ENCODE measurements around the gene IFIT1. TPM values are rescaled to one million over a fixed set of nuclear protein-coding genes. Genes with fewer than 3 reads are reported as not detected.

IFIT1 gene
- polyA plus RNA-seq, 1 donor: 7.9 TPM

DNA sequence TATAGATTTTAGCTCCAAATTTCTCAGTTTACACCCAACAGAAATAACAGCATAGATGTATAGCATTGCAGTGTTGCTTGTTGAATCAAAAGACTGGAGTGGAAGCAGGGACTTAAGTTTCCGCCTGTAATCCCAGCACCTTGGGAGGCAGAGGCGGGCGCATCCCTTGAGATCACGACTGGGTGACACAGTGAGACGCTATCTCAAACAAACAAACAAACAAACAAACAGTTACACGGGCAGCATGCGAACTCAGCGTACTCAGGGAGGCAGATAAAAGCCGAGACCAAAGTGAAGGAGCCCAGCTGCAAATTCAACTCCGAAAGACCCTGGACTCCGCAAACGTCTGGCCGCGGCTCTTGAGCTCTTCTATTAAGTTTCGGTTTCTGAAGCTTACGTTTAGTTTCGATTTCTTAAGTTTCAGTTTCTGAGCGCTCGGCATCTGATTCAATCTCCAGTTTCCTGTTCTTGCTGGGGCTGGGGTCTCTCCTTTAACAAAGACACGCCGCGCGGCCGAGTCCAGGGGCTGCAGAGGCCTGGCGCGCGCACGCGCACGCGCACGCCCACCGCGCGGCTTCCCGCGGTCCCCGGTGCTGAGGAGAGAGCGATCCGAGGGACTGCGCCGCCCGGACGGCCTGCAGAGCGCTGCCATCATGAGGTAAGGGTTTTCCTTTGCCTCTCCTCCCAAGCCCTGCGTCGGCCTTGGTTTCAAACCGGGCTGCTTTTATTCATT is 21.9 kb downstream of the IFIT1 start, which contains the start of gene IFIT5:
Gene IFIT5 (plus strand): TSS at position 423 of the 733 bp plus-strand sequence. CDS start 231 bp downstream, at position 654.
- Histone ChIP-seq H3K4me1 (ENCODE audit: control insufficient read depth, insufficient read depth, low read length) (peaks cover 10% of the 10 kb centered on the region), H3K36me3 (ENCODE audit: control insufficient read depth, insufficient read depth, low read length) (peaks cover 13% of the 10 kb centered on the region), H3K27ac (ENCODE audit: low read length) (peak within 1 kb of the TSS; percentile 98), H3K4me3 (ENCODE audit: low read length) (peak within 1 kb of the TSS; percentile 80), H3K9me3 (ENCODE audit: control insufficient read depth, low read depth, low read length) (peaks cover 4% of the 10 kb centered on the region), H3K27me3 (ENCODE audit: control insufficient read depth, insufficient read depth, low read length) (no peaks in the 10 kb centered on the region)
- 10% methylated on average over 2 of the region's 48 CpGs for WGBS (ENCODE audit: insufficient coverage, low lambda C conversion rate)
- DNase-seq: peak; percentile 70 to 94

DNA sequence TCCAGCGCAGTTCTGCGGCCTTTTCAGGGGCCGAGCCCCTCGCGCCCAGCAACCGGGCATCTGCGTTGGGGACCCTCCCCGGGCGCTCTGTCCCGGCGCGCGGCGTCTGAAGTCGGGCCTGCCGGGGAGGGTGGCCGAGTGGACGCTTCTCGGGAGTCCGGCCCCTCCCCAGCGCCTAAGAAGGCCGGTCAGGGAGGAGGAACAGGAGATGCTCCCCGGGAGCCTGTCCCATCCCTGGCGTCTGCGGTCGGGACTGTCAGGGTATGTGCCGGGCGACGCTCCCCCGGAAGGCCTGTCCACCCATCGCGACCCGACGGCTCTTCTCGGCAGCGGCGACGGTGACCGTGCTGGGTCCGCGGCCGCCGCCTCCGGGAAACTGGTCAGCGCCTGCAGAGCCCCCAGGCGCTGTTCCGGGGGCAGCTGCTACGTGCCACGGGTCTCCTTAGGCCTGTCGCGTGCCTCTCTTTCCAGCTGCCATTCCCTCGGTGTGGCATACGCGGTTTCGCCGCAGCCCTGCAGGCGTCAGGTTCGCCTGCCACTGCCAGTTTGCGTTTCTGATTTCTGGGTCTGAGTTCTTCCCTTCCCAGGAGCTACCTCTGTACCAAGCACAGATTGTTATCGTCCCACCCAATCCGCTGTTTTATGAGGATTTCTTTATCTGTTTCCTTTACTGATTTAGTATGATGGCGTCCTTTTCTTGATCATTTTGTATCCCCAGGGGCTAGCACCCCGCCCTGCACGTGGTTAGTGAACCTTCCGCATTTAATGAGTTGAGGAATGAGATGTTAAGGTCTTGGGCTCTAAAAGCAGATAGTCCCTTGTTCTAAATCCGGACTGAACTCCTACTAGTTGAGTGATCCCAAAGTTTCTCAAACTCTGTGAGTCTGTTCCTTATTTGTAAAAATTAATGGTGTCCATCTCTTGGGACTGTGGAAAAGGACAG is 22.7 kb downstream of the IFIT1 start:
- peaks cover 10% of the 10 kb centered on the region for H3K4me1 ChIP-seq (ENCODE audit: control insufficient read depth, insufficient read depth, low read length)
- H3K9me3 ChIP-seq (ENCODE audit: control insufficient read depth, low read depth, low read length): peaks cover 4% of the 10 kb centered on the region
- DNase-seq: peak; percentile 27 to 84
- no peaks in the 10 kb centered on the region for H3K27me3 ChIP-seq (ENCODE audit: control insufficient read depth, insufficient read depth, low read length)
- H3K36me3 ChIP-seq (ENCODE audit: control insufficient read depth, insufficient read depth, low read length): peaks cover 13% of the 10 kb centered on the region
- peak overlapping the region; percentile 80 for H3K4me3 ChIP-seq (ENCODE audit: low read length)
- H3K27ac ChIP-seq (ENCODE audit: low read length): peak overlapping the region; percentile 98
- no CpG with 5 or more reads among the region's 66 CpGs for WGBS (ENCODE audit: insufficient coverage, low lambda C conversion rate)

DNA sequence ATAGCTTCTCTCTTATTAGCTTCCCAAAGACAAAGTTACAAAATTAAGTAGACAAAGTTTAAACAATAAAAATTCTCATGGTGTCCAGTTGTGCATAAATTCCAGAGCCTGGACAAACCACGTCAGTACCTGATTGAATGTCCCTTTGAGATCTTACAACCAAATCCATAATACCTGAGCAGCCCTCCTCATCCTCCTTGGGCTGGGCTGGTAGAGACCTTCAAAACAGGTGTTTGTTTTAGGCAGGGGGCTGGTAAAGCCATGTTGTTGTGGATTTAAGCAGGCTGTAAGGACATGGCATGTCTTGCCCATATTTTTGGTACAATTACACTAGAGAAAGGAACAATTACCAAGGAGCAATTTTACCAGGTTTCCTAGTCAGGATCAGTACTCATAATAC is 24.0 kb downstream of the IFIT1 start:
- Histone ChIP-seq H3K9me3 (ENCODE audit: control insufficient read depth, low read depth, low read length) (peaks cover 4% of the 10 kb centered on the region), H3K4me3 (ENCODE audit: low read length) (no peak overlapping the region), H3K27ac (ENCODE audit: low read length) (no peak overlapping the region), H3K36me3 (ENCODE audit: control insufficient read depth, insufficient read depth, low read length) (peaks cover 23% of the 10 kb centered on the region), H3K27me3 (ENCODE audit: control insufficient read depth, insufficient read depth, low read length) (no peaks in the 10 kb centered on the region), H3K4me1 (ENCODE audit: control insufficient read depth, insufficient read depth, low read length) (peaks cover 10% of the 10 kb centered on the region)
- WGBS (ENCODE audit: insufficient coverage, low lambda C conversion rate): no CpG with 5 or more reads among the region's 1 CpG
- no peak for DNase-seq

DNA sequence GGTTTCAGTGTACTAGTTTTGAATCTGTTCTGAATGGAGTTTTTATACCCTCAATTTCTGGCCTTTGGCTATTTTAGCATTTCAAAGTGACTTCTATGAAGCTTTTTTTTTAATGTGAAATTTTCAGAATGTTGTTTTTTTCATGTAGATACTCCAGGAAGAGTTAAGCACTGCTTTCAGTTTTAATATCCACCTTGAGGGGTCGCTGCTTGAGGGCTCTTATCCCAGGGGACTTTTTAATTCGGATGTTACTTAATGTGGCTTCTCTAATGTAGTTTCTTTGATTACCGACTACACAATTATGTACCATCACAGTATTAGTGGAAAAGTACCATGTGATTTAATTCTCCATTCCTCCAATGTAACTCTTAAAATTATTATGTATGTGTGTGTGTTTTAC is 27.1 kb downstream of the IFIT1 start:
- H3K4me3 ChIP-seq (ENCODE audit: low read length): no peak overlapping the region
- H3K27ac ChIP-seq (ENCODE audit: low read length): no peak overlapping the region
- peak in 1 of 2 donors; percentile 10 for DNase-seq
- H3K36me3 ChIP-seq (ENCODE audit: control insufficient read depth, insufficient read depth, low read length): peaks cover 28% of the 10 kb centered on the region
- H3K9me3 ChIP-seq (ENCODE audit: control insufficient read depth, low read depth, low read length): no peaks in the 10 kb centered on the region
- H3K27me3 ChIP-seq (ENCODE audit: control insufficient read depth, insufficient read depth, low read length): no peaks in the 10 kb centered on the region
- H3K4me1 ChIP-seq (ENCODE audit: control insufficient read depth, insufficient read depth, low read length): peaks cover 6% of the 10 kb centered on the region
- WGBS (ENCODE audit: insufficient coverage, low lambda C conversion rate): 45% methylated on average over 2 of the region's 3 CpGs

DNA sequence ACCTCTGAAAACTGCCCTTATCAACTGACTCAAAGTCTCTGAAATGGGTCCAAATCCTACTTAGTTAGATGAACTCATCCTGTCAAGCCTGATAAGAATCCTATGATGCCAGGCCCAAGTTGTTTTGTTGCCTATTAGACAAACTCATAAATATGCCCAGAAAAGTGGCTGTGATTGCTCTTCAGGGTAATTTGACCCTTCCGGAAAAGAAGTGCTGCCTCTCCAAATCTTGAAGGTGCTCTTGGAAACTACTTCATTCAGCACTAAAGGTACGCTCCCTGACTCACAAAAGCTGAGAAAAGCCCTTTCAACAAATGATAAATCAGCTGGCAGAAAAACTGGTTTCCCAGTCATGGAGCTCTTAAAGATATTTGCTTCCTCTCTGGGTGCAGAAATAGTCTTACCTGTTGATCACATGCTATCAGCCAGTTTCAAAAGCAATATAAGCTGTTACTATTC is 28.6 kb downstream of the IFIT1 start:
- H3K9me3 ChIP-seq (ENCODE audit: control insufficient read depth, low read depth, low read length): no peaks in the 10 kb centered on the region
- WGBS (ENCODE audit: insufficient coverage, low lambda C conversion rate): no CpG with 5 or more reads among the region's 2 CpGs
- H3K4me1 ChIP-seq (ENCODE audit: control insufficient read depth, insufficient read depth, low read length): peaks cover 8% of the 10 kb centered on the region
- H3K27me3 ChIP-seq (ENCODE audit: control insufficient read depth, insufficient read depth, low read length): no peaks in the 10 kb centered on the region
- DNase-seq: peak in 1 of 2 donors; percentile 31
- H3K36me3 ChIP-seq (ENCODE audit: control insufficient read depth, insufficient read depth, low read length): peaks cover 28% of the 10 kb centered on the region
- no peak overlapping the region for H3K4me3 ChIP-seq (ENCODE audit: low read length)
- no peak overlapping the region for H3K27ac ChIP-seq (ENCODE audit: low read length)

DNA sequence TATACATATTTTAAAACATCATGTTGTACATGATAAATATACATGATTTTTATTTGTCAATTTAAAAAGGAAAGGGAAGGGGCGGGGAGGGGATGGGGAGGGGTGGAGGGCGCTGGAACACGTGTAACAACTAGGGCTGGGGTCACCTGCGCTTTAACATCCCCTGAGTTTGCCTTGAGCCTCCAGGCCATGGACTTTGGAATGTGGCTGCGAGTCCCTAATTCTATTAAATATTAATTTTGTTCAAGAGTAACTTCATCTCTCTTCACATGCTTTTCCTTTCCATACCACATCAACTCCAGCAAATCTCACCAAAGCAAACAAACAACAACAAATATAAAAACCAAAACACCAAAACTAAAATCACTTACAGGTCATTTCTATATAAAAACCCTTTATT is 32.6 kb downstream of the IFIT1 start:
- peak; percentile 28 to 64 for DNase-seq
- H3K36me3 ChIP-seq (ENCODE audit: control insufficient read depth, insufficient read depth, low read length): peaks cover 15% of the 10 kb centered on the region
- no CpG with 5 or more reads among the region's 5 CpGs for WGBS (ENCODE audit: insufficient coverage, low lambda C conversion rate)
- H3K4me3 ChIP-seq (ENCODE audit: low read length): no peak overlapping the region
- peaks cover 8% of the 10 kb centered on the region for H3K4me1 ChIP-seq (ENCODE audit: control insufficient read depth, insufficient read depth, low read length)
- H3K27ac ChIP-seq (ENCODE audit: low read length): no peak overlapping the region
- no peaks in the 10 kb centered on the region for H3K27me3 ChIP-seq (ENCODE audit: control insufficient read depth, insufficient read depth, low read length)
- no peaks in the 10 kb centered on the region for H3K9me3 ChIP-seq (ENCODE audit: control insufficient read depth, low read depth, low read length)

DNA sequence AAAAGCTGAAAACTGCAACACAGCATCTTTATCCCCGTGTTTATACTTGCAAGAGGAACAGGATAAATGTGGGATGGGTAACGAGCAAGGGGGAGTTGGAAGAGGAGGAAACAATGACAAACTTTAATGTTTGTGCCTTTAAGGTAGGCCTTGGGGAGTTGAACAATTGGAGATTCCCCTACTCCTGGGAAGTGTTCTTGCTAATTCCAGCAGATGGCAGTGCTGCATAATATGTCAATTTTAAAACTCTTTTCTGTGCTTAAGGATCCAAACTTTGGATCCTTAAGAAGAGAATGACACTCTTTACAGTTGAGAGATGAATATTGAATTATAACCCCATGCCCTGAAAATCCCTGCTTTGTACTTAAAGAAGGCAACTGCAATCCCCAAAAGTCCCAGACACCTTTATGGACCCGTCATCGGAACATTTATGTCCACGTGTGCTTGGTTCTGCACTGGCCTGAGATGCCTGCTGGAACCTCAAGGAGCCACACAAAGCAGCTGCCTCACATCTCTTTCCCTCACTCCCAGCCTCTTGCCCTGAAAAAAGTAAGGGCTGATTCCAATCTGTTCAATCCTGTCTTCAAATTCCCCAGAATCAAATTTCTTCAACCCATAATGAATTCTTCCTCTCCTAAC is 33.9 kb downstream of the IFIT1 start:
- 100% methylated on average over 1 of the region's 5 CpGs for WGBS (ENCODE audit: insufficient coverage, low lambda C conversion rate)

DNA sequence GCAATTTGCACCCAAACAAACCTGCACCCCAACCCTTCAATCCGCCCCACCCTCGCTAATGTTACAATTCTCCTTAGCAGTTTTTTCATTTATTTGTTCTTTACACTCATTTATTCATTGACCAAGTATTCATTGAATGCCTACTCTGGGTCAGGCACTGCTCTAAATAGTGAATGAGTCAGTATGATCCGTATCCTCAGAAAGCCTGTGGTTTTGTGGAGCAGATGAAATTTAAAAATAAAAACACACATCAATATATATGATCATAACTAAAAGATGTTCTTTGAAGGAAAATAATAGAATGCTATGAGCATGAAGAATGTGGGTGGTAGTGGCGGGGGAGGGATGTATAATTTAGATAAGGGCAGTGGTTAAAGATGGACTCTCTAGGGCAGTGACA is 35.2 kb downstream of the IFIT1 start:
- 91% methylated on average over 2 of the region's 4 CpGs for WGBS (ENCODE audit: insufficient coverage, low lambda C conversion rate)
- H3K4me3 ChIP-seq (ENCODE audit: low read length): no peak overlapping the region
- no peaks in the 10 kb centered on the region for H3K9me3 ChIP-seq (ENCODE audit: control insufficient read depth, low read depth, low read length)
- H3K27me3 ChIP-seq (ENCODE audit: control insufficient read depth, insufficient read depth, low read length): no peaks in the 10 kb centered on the region
- H3K4me1 ChIP-seq (ENCODE audit: control insufficient read depth, insufficient read depth, low read length): peaks cover 8% of the 10 kb centered on the region
- DNase-seq: no peak
- no peak overlapping the region for H3K27ac ChIP-seq (ENCODE audit: low read length)
- H3K36me3 ChIP-seq (ENCODE audit: control insufficient read depth, insufficient read depth, low read length): no peaks in the 10 kb centered on the region

More for the DNA sequence above, 33.9 kb downstream of the IFIT1 start:
- no peaks in the 10 kb centered on the region for H3K27me3 ChIP-seq (ENCODE audit: control insufficient read depth, insufficient read depth, low read length)
- DNase-seq: peak in 1 of 2 donors; percentile 51
- no peak overlapping the region for H3K4me3 ChIP-seq (ENCODE audit: low read length)
- peaks cover 8% of the 10 kb centered on the region for H3K4me1 ChIP-seq (ENCODE audit: control insufficient read depth, insufficient read depth, low read length)
- peaks cover 6% of the 10 kb centered on the region for H3K36me3 ChIP-seq (ENCODE audit: control insufficient read depth, insufficient read depth, low read length)
- H3K9me3 ChIP-seq (ENCODE audit: control insufficient read depth, low read depth, low read length): no peaks in the 10 kb centered on the region
- no peak overlapping the region for H3K27ac ChIP-seq (ENCODE audit: low read length)

DNA sequence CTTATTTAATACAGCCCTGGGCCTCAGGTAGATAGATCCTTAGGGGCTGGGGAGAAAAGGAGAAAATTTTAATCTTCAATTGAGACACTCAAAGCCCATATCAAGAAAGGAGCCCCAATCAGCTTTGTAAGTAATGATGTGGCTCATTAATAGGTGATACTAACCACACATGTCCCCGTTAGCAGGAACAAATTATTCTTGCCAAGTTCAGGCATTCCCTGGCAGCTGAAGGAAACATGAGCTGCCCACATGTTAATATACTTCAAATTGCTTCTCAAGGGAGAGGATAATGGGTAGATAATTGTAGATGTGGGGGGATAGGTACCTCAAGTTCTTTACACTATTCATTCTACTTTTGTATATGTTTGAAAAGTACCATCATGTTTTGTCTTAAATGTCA is 36.5 kb downstream of the IFIT1 start:
- WGBS (ENCODE audit: insufficient coverage, low lambda C conversion rate): no CpG with 5 or more reads among the region's 1 CpG
- Histone ChIP-seq H3K36me3 (ENCODE audit: control insufficient read depth, insufficient read depth, low read length) (no peaks in the 10 kb centered on the region), H3K27ac (ENCODE audit: low read length) (no peak overlapping the region), H3K9me3 (ENCODE audit: control insufficient read depth, low read depth, low read length) (no peaks in the 10 kb centered on the region), H3K4me1 (ENCODE audit: control insufficient read depth, insufficient read depth, low read length) (peaks cover 8% of the 10 kb centered on the region), H3K4me3 (ENCODE audit: low read length) (no peak overlapping the region), H3K27me3 (ENCODE audit: control insufficient read depth, insufficient read depth, low read length) (no peaks in the 10 kb centered on the region)
- no peak for DNase-seq

DNA sequence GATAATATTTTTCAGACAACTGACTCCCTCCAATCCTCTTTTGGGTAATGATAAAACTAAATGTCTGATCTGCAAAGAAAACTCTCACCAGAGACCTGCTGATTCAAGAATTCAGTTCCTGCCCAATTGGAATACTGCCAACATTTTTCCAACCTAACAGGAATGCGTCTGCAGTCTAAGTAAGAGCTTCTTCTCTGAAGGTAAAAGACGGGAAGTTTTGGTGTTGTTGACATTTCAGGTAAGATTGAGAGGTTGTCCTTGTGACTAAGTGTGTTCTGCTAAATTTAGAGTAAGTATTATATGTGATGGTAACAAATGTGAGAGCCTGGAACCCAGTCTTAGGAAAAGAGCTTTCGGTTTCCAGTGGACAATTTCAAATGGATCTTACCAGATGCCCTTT is 39.6 kb downstream of the IFIT1 start:
- DNase-seq: peak in 1 of 2 donors; percentile 17
- no peak overlapping the region for H3K4me3 ChIP-seq (ENCODE audit: low read length)
- no peaks in the 10 kb centered on the region for H3K9me3 ChIP-seq (ENCODE audit: control insufficient read depth, low read depth, low read length)
- no peak overlapping the region for H3K27ac ChIP-seq (ENCODE audit: low read length)
- H3K27me3 ChIP-seq (ENCODE audit: control insufficient read depth, insufficient read depth, low read length): no peaks in the 10 kb centered on the region
- no peaks in the 10 kb centered on the region for H3K36me3 ChIP-seq (ENCODE audit: control insufficient read depth, insufficient read depth, low read length)
- 42% methylated on average over 2 of the region's 3 CpGs for WGBS (ENCODE audit: insufficient coverage, low lambda C conversion rate)
- no peaks in the 10 kb centered on the region for H3K4me1 ChIP-seq (ENCODE audit: control insufficient read depth, insufficient read depth, low read length)

Data from large intestine (tissue), 3 donors.